Measurements from ENCODE around the gene FAM149B1.

GRCh38 chr10:73210395-73211105, 42.6 kb downstream of the FAM149B1 start:
- TF ChIP-seq FOXP2 (optimal IDR thresholded peaks at IDR 0.05; ENCODE audit: borderline replicate concordance, extremely low read depth, extremely low read length, insufficient read depth) (no peak), POLR2AphosphoS5 (IDR thresholded peaks at IDR 0.05; ENCODE audit: low read depth, low read length) (no peak)
